Pancreas (tissue), 10 donors: ENCODE data around the gene C14orf180. TPM values are rescaled to one million over a fixed set of nuclear protein-coding genes. Genes with fewer than 3 reads are reported as not detected.
A peak's percentile ranks its signal among the peaks of the same experiment; 100 is the strongest.

Source experiments
- ATAC-seq, 4 donors: fragments of 200-7000 bp; cut with Tn5 transposase; one replicate each; pipeline versions ENCODE4 v1.8.0 to v1.9.1; 2020; ENCODE audit warnings: mild to moderate bottlenecking in 4 of 4, moderate library complexity in 4 of 4
- DNase-seq, 6 donors: peaks; one replicate each; pipeline ENCODE4 v3.0.0-alpha.2; 2020
- FAIRE-seq: peaks from 2 replicates; lab custom pipeline; 2012; peaks lifted over from hg19 to GRCh38; lab: Jason Lieb, UNC
- H3K27ac ChIP-seq, 4 donors: fragments of 200-600 bp; sonication (generic); 1 replicate in 3 of 4; 2 replicates in 1 of 4; pipeline versions ENCODE4 v1.5.0 to v1.8.0; 2020
- H3K27me3 ChIP-seq, 4 donors: fragments of 200-600 bp; one replicate each; pipeline ENCODE4 v1.8.0; 2021
- H3K36me3 ChIP-seq, 3 donors: fragments of 200-600 bp; sonication (generic) in 1 of 3; one replicate each; pipeline versions ENCODE4 v1.5.0 to v1.8.0; 2020 to 2021
- H3K4me1 ChIP-seq, 3 donors: fragments of 200-600 bp; one replicate each; pipeline ENCODE4 v1.8.0; 2021
- H3K4me3 ChIP-seq, 4 donors: fragments of 200-600 bp; sonication (generic) in 2 of 4; one replicate each; pipeline versions ENCODE4 v1.5.0 to v1.8.0; 2020 to 2021
- H3K9me3 ChIP-seq, 4 donors: fragments of 200-600 bp; one replicate each; pipeline ENCODE4 v1.8.0; 2021
- WGBS, 2 donors: extraction: QIAGEN DNeasy Blood & Tissue Kit; methylation state at CpG; one replicate each; pipeline ENCODE4 v1.1.7; 2013; 5-methylcytosine and 5-hydroxymethylcytosine counted together
- intact Hi-C, 3 donors: fragments of 100-400 bp; cut with DNase I; formaldehyde crosslinking; loops; one replicate each; pipeline versions ENCODE4 v1.11.1 to v1.14.2; 2022
- polyA plus RNA-seq, 2 donors: library from polyadenylated mRNA; stranded (reverse); fragments of 200-250 nt; gene quantifications; one replicate each; pipeline ENCODE4 v1.2.3, GENCODE V29; 2013
- total RNA-seq, 6 donors: library from RNA; stranded (reverse); fragmentation: NEBNext Ultra II Directional in 4 of 6; extraction: Animal tissue kit (Norgen Biotek cat#: 25700) in 4 of 6; gene quantifications; one replicate each; pipeline versions ENCODE4 v1.2.1 to v1.2.4, GENCODE V29; 2021 to 2023
- TF ChIP-seq, protein P1 (sequence below), 4 donors: fragments of 200-600 bp; sonication (generic) in 3 of 4; IDR thresholded peaks; one replicate each; pipeline versions ENCODE4 v1.5.0 to v1.8.0; 2021; ENCODE audit warnings: antibody characterized with exemption in 4 of 4
- donor health status: healthy with polysubstance abuse.
- donor health status: DM: no; HTN: no; CAD: no; lungs with moderate emphysema.
- donor health status: DM: no; HTN: no; CAD: no.
- donor health status: control.
- donor health status: control.
- donor health status: Bipolar disorder and iron deficiency.
- donor health status: DM: yes; HTN: yes; CAD: no.
- donor health status: DM: no; HTN: no; CAD: no.
- donor health status: DM: no; HTN: no; CAD: no.
- donor health status: DM: yes; HTN: yes; CAD: no.

The C14orf180 gene
- total and polyA plus RNA-seq, 8 donors: 0.09 to 1.1 (median 0.34) TPM; not detected in 2

DNA sequence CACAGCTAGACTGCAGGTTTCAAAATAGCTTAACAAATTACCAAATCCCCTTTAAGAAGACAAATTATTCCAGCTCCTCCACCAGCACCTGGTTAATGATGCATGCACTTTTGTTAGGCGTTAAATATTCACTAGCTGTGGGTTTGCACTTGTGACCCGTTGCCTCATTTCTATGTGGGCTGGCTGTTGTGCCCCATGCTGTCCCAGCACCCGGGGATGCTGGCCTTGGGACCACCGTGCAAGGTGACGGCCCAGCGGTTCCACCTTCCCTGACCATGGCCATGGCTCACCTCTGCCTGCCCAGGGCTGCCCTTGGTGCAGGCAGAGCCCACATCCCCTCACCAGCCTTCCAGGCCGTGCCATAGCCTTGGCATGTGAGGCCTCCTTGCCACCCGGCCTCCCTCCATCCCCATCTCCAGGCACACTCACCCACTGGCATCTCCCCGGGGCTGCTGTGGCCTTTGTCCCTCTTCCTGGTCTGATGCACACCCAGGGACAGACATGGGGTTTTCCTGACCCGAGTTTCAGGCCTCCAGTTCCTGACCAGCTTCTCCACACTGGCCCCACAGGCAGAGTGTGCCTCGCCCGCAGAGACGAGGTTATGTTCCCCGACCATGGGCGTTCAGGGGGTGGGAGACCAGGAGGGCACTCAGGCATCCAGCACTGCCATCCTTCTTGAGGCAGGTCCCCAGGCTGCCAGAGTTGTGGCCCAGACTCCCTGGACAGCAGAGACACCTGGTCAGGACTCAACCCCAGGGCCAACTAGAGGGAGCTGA, 20.3 kb upstream of the C14orf180 start:
- DNase-seq: peak in 2 of 6 donors; percentile 46 to 47
- no peak overlapping the region for H3K27ac ChIP-seq
- intact Hi-C loops: no loop called here
- H3K27me3 ChIP-seq: no peaks in the 10 kb centered on the region
- no peak for ATAC-seq
- 42 to 54% methylated on average over 15 of the region's 15 CpGs for WGBS, 2 donors
- H3K36me3 ChIP-seq: no peaks in the 10 kb centered on the region
- no peaks in the 10 kb centered on the region for H3K4me1 ChIP-seq
- H3K4me3 ChIP-seq: no peak overlapping the region
- TF ChIP-seq, protein P1, sequence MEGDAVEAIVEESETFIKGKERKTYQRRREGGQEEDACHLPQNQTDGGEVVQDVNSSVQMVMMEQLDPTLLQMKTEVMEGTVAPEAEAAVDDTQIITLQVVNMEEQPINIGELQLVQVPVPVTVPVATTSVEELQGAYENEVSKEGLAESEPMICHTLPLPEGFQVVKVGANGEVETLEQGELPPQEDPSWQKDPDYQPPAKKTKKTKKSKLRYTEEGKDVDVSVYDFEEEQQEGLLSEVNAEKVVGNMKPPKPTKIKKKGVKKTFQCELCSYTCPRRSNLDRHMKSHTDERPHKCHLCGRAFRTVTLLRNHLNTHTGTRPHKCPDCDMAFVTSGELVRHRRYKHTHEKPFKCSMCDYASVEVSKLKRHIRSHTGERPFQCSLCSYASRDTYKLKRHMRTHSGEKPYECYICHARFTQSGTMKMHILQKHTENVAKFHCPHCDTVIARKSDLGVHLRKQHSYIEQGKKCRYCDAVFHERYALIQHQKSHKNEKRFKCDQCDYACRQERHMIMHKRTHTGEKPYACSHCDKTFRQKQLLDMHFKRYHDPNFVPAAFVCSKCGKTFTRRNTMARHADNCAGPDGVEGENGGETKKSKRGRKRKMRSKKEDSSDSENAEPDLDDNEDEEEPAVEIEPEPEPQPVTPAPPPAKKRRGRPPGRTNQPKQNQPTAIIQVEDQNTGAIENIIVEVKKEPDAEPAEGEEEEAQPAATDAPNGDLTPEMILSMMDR (IDR thresholded peaks at IDR 0.05): no peak
- FAIRE-seq: no peak
- H3K9me3 ChIP-seq: no peaks in the 10 kb centered on the region

GRCh38 chr14:104559804-104560585, 19.6 kb upstream of the C14orf180 start:
- H3K27ac ChIP-seq: no peak overlapping the region
- TF ChIP-seq, protein P1 (IDR thresholded peaks at IDR 0.05): no peak
- H3K4me3 ChIP-seq: no peak overlapping the region
- ATAC-seq (no peak), FAIRE-seq (no peak), DNase-seq (peak in 3 of 6 donors; percentile 4 to 48 (median 45))
- no peaks in the 10 kb centered on the region for H3K4me1 ChIP-seq
- 59 to 83% methylated on average over 21 of the region's 21 CpGs for WGBS, 2 donors
- no peaks in the 10 kb centered on the region for H3K36me3 ChIP-seq
- intact Hi-C loops: loop anchor here in 2 of 3 donors (5.0 to 10.0 kb wide), 2 partner anchors 415 to 423 kb away; partner anchors contain the start of gene KIF26A (in 1 of the 2)
- no peaks in the 10 kb centered on the region for H3K9me3 ChIP-seq
- H3K27me3 ChIP-seq: peaks cover 0 to 1% (median 0%) of the 10 kb centered on the region in 4 donors

- H3K4me3 ChIP-seq: no peak overlapping the region
- H3K4me1 ChIP-seq: no peaks in the 10 kb centered on the region
- DNase-seq (peak in 2 of 6 donors; percentile 35 to 44), FAIRE-seq (no peak), ATAC-seq (no peak)
- TF ChIP-seq, protein P1 (IDR thresholded peaks at IDR 0.05): no peak
- no peak overlapping the region for H3K27ac ChIP-seq
- H3K36me3 ChIP-seq: no peaks in the 10 kb centered on the region
- WGBS, 2 donors: 45 to 69% methylated on average over 3 of the region's 3 CpGs
- H3K9me3 ChIP-seq: no peaks in the 10 kb centered on the region
- peaks cover 0 to 7% (median 0%) of the 10 kb centered on the region in 4 donors for H3K27me3 ChIP-seq
- intact Hi-C loops: loop anchor here in 2 of 3 donors (5.0 to 10.0 kb wide), 2 partner anchors 416 to 423 kb away; partner anchors contain the start of gene KIF26A (in 1 of the 2)
Measured at GRCh38 chr14:104560586-104560945, 19.0 kb upstream of the C14orf180 start.

DNA sequence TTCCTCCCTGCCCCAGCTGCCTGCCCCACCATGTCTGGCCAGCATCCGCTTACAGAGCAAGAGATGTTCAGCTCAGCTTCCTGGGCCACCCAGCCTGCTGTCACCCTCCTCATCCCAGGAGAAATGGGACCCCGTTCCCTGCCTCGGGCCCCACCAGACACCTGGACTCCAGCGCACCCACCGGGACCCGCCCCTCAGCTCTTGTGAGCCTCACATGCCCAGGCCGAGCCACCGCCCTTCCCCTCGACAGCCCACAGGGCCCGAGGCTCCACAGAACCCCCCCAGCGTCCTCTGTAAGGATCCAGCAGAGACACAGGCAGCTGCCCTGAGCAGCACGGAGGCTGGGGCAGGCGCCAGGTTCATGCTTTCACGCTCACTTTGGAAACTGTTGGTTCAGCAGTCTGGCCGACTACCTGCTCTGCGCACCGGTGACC, 18.4 kb upstream of the C14orf180 start:
- Histone ChIP-seq H3K27ac (no peak overlapping the region), H3K36me3 (no peaks in the 10 kb centered on the region), H3K4me1 (no peaks in the 10 kb centered on the region), H3K27me3 (peaks cover 0 to 7% (median 0%) of the 10 kb centered on the region in 4 donors), H3K9me3 (no peaks in the 10 kb centered on the region), H3K4me3 (no peak overlapping the region)
- 37 to 44% methylated on average over 17 of the region's 17 CpGs for WGBS, 2 donors
- intact Hi-C loops: loop anchor here in 2 of 3 donors (5.0 to 10.0 kb wide), 2 partner anchors 416 to 424 kb away; partner anchors contain the start of gene KIF26A (in 1 of the 2)
- FAIRE-seq: no peak
- no peak for ATAC-seq
- DNase-seq: peak in 2 of 6 donors; percentile 15 to 48
- TF ChIP-seq, protein P1 (IDR thresholded peaks at IDR 0.05): no peak
